ENCODE results near the gene RNF114. TPM values are rescaled to one million over a fixed set of nuclear protein-coding genes. Genes with fewer than 3 reads are reported as not detected.

RNF114 gene, protein sequence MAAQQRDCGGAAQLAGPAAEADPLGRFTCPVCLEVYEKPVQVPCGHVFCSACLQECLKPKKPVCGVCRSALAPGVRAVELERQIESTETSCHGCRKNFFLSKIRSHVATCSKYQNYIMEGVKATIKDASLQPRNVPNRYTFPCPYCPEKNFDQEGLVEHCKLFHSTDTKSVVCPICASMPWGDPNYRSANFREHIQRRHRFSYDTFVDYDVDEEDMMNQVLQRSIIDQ
- 63.0 TPM for total RNA-seq
- long read RNA-seq, transcript RNF114-201 (6 exons, 2,503 nt), result major isoform, 73 of 96 reads
- long read RNA-seq, partial matches to known transcripts, result 1 of 96 reads
- long read RNA-seq, other reads (novel, unspliced or antisense), result 17 of 96 reads

DNA sequence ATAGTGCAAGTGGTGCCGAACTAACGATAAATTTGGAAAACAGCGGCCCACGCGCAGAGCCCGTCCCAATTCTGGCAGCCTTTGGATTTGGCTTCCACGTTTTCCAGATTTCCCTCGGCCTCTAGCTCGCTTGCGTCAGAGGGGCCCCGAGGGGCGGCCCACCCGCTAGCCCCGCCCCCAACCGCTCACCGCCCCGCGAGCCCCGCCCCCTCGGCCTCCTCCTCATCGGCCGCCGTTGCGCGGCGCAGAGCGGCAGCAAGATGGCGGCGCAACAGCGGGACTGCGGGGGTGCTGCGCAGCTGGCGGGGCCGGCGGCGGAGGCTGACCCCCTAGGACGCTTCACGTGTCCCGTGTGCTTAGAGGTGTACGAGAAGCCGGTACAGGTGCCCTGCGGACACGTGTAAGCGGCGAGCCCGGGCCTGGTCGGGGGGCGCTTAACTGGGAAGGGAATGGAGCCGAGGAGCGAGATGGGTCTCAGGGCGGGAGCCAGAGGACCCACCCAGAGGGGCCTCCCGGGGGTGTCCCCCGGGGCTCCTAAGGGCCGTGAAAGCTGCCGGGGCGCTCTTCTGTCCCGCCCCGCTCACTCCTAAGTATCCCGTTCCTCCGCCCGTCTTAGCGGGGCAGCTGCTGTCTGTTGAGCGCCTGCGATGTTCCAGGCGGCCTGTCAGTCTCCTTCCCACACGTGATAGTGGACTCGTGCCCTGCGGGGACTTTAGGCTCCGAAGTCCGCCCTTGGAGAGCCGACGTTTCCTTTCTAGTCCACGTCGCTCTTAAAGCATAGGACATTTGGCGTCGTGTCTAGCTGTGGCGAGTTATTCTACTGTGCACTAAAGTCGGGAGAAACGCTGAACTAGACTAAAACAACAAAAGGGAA, at the start of gene RNF114:
Gene RNF114 (plus strand): TSS at position 245 of the 874 bp plus-strand sequence. CDS start 16 bp downstream, at position 261.
- TF ChIP-seq, protein P1, sequence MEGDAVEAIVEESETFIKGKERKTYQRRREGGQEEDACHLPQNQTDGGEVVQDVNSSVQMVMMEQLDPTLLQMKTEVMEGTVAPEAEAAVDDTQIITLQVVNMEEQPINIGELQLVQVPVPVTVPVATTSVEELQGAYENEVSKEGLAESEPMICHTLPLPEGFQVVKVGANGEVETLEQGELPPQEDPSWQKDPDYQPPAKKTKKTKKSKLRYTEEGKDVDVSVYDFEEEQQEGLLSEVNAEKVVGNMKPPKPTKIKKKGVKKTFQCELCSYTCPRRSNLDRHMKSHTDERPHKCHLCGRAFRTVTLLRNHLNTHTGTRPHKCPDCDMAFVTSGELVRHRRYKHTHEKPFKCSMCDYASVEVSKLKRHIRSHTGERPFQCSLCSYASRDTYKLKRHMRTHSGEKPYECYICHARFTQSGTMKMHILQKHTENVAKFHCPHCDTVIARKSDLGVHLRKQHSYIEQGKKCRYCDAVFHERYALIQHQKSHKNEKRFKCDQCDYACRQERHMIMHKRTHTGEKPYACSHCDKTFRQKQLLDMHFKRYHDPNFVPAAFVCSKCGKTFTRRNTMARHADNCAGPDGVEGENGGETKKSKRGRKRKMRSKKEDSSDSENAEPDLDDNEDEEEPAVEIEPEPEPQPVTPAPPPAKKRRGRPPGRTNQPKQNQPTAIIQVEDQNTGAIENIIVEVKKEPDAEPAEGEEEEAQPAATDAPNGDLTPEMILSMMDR (IDR thresholded peaks at IDR 0.05), result peak; percentile 10

DNA sequence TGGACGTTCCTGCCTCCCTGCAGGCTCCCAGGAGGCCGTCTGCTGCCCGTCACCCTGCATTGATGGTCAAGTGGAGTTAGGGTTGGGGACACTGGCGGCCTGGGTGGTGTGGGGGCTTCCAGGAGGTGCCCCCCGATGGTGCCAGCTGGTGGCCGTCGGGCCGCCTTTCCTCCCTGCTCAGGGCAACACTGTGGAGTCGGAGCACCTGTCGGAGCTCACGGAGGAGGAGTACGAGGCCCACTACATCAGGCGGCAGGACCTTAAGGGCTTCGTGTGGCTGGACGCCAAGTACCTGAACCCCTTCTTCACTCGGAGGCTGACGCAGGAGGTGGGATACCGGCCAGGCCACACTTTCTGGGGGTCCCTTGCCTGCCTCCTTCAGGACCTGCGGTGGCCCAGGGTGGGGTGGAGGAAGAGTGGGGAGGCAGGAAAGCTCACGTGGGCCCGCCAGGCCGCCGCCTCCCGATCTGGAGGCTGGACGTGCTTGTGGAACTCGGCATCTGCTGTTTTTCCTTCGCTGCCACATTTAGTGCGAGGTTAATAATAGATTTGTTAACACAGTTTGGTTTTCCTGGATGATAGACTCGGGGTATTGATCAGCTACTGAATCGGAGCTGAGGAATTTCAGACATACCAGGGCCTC, 49.5 kb upstream of the RNF114 start:
- Histone ChIP-seq H3K4me3 (no peak overlapping the region), H3K27me3 (ENCODE audit: low read depth) (no peaks in the 10 kb centered on the region), H3K4me1 (peaks cover 53% of the 10 kb centered on the region), H3K27ac (peak overlapping the region; percentile 77), H3K9me3 (no peaks in the 10 kb centered on the region), H3K36me3 (peaks cover 65% of the 10 kb centered on the region)
- TF ChIP-seq, protein P1 (IDR thresholded peaks at IDR 0.05), result no peak
- DNase-seq (no peak), ATAC-seq (no peak)
- intact Hi-C loops (cut with DNase I), result no loop called here

More for the DNA sequence above, at the start of gene RNF114:
- Histone ChIP-seq H3K9me3 (no peaks in the 10 kb centered on the region), H3K4me3 (peak within 1 kb of the TSS; percentile 99), H3K36me3 (peaks cover 22% of the 10 kb centered on the region), H3K27me3 (ENCODE audit: low read depth) (no peaks in the 10 kb centered on the region), H3K27ac (peak within 1 kb of the TSS; percentile 98), H3K4me1 (peaks cover 33% of the 10 kb centered on the region)
- DNase-seq (peak; percentile 92), ATAC-seq (peak; percentile 97 to 98)
- intact Hi-C loops (cut with DNase I), result no loop called here

DNA sequence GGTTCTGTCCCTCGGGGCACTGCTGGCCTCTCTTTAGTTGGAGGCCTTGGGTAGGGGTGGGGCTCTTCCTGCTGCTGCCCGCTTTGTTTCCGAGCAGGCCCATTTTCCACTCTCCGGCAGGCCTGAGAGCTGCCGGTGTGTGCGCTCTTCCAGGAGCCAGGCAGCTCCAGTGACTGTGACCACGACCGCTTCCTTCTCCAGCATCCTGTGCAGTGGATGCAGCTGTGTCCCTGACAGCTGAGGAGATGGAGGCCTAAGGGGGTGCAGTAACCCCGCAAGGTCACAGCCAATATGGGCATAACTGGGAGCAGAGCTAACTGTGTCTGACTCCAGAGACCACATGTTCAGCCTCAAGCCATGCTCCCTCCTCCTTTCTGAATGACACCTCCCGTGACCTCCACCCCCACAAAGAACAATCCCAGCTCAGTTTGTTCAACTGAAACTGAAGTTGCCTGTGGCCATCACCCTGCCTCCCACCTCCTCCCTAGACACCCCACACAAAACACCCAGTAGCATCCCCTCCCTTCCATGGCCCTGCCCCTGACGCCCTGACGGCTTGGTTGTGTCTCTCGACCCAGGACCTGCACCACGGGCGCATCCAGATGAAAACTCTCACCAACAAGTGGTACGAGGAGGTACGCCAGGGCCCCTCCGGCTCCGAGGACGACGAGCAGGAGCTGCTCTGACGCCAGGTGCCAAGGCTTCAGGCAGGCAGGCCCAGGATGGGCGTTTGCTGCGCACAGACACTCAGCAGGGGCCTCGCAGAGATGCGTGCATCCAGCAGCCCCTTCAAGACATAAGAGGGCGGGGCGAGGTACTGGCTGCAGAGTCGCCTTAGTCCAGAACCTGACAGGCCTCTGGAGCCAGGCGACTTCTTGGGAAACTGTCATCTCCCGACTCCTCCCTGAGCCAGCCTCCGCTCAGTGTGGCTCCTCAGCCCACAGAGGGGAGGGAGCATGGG, 48.7 kb upstream of the RNF114 start:
- peak overlapping the region; percentile 77 for H3K27ac ChIP-seq
- TF ChIP-seq, protein P1 (IDR thresholded peaks at IDR 0.05), result no peak
- H3K27me3 ChIP-seq (ENCODE audit: low read depth), result no peaks in the 10 kb centered on the region
- intact Hi-C loops (cut with DNase I), result no loop called here
- peak; percentile 1 to 22 for ATAC-seq
- H3K9me3 ChIP-seq, result no peaks in the 10 kb centered on the region
- no peak overlapping the region for H3K4me3 ChIP-seq
- peaks cover 57% of the 10 kb centered on the region for H3K4me1 ChIP-seq
- DNase-seq, result no peak
- H3K36me3 ChIP-seq, result peaks cover 57% of the 10 kb centered on the region

DNA sequence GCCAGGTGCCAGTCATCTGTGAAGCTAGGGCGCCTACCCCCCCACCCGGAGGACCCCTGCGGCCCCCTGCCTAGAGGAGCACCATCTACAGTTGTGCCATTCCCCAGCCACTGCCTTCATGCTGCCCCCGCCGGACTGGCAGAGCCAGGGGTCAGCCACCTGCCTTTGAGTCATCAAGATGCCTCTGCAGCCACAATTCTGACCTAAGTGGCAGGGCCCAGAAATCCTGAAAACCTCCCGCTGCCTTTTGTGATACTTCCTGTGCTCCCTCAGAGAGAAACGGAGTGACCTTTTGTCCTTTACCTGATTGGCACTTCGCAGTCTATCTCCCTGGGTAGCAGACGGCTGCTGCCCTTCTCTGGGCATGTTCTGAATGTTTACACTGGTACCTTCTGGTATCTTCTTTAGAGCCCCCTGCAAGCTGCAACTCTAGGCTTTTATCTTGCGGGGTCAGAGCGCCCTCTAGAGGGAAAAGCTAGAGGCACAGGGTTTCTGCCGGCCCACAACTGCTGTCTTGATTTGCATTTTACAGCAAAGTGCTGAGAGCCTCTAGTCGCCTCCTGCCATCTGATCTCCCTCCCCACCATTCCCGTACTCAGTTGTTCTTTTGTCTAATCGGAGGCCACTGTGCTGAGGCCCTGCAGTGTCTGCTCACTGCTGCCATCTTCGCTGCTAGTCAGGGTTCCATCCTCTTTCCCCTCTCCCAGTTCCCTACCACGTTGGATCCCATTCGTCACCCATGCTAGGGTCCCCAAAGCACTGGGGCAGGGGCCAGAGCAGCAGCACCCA, 47.8 kb upstream of the RNF114 start:
- Histone ChIP-seq H3K9me3 (no peaks in the 10 kb centered on the region), H3K4me1 (peaks cover 66% of the 10 kb centered on the region), H3K27me3 (ENCODE audit: low read depth) (no peaks in the 10 kb centered on the region), H3K36me3 (peaks cover 52% of the 10 kb centered on the region), H3K27ac (peak overlapping the region; percentile 77), H3K4me3 (no peak overlapping the region)
- no peak for DNase-seq
- intact Hi-C loops (cut with DNase I), result no loop called here
- TF ChIP-seq, protein P1 (IDR thresholded peaks at IDR 0.05), result peak; percentile 69
- ATAC-seq, result peak; percentile 28 to 33

All from lower lobe of right lung (tissue), 2 donors.